Lower lobe of right lung (tissue), 2 donors: ENCODE results near the gene GLYATL1. TPM values are rescaled to one million over a fixed set of nuclear protein-coding genes. Genes with fewer than 3 reads are reported as not detected.
"Not testable (repeated sequence)": the region's sequence is repeated elsewhere in the genome, so short reads cannot be mapped to it uniquely, and the experiment has no call there.

Experiments
- ATAC-seq, 2 donors: fragments of 200-7000 bp; cut with Tn5 transposase; one replicate each; pipeline ENCODE4 v1.9.1; 2020 to 2022; ENCODE audit warnings: mild to moderate bottlenecking in 2 of 2, moderate library complexity in 2 of 2
- DNase-seq: peaks from one replicate; pipeline ENCODE4 v3.0.0-alpha.2; 2020
- H3K27ac ChIP-seq: fragments of 200-600 bp; one replicate; pipeline ENCODE4 v1.8.0; 2022
- H3K27me3 ChIP-seq: fragments of 200-600 bp; one replicate; pipeline ENCODE4 v1.8.0; 2022; ENCODE audit warnings: low read depth
- H3K36me3 ChIP-seq: fragments of 200-600 bp; one replicate; pipeline ENCODE4 v1.8.0; 2022; ENCODE audit warnings: mild to moderate bottlenecking
- H3K4me1 ChIP-seq: fragments of 200-600 bp; one replicate; pipeline ENCODE4 v1.8.0; 2022
- H3K4me3 ChIP-seq: fragments of 200-600 bp; one replicate; pipeline ENCODE4 v1.8.0; 2022; ENCODE audit warnings: mild to moderate bottlenecking
- H3K9me3 ChIP-seq: fragments of 200-600 bp; one replicate; pipeline ENCODE4 v1.8.0; 2022
- CTCF ChIP-seq: fragments of 200-600 bp; IDR thresholded peaks from one replicate; pipeline ENCODE4 v1.8.0; 2022; ENCODE audit warnings: antibody characterized with exemption, mild to moderate bottlenecking
- intact Hi-C: fragments of 100-400 bp; cut with DNase I; formaldehyde crosslinking; loops from one replicate; pipeline ENCODE4 v1.11.0; 2022
- total RNA-seq: library from RNA; stranded (reverse); fragmentation: NEBNext Ultra II Directional; extraction: Animal tissue kit (Norgen Biotek cat#: 25700); gene quantifications from one replicate; pipeline ENCODE4 v1.2.1, GENCODE V29; 2021
- donor health status: DM: no; HTN: yes; CAD: no; lungs with severe emphysema.

GLYATL1 gene
- total RNA-seq, 1 donor from 2014 or later, result not detected

GRCh38 chr11:58994171-58994570 is 54.9 kb downstream of the GLYATL1 start:
- intact Hi-C loops, result no loop called here
- no peak for TF ChIP-seq CTCF
- DNase-seq (no peak), ATAC-seq (no peak)
- Histone ChIP-seq H3K36me3 (no peaks in the 10 kb centered on the region), H3K27me3 (no peaks in the 10 kb centered on the region), H3K9me3 (no peaks in the 10 kb centered on the region), H3K27ac (no peak overlapping the region), H3K4me3 (no peak overlapping the region), H3K4me1 (no peaks in the 10 kb centered on the region)

DNA sequence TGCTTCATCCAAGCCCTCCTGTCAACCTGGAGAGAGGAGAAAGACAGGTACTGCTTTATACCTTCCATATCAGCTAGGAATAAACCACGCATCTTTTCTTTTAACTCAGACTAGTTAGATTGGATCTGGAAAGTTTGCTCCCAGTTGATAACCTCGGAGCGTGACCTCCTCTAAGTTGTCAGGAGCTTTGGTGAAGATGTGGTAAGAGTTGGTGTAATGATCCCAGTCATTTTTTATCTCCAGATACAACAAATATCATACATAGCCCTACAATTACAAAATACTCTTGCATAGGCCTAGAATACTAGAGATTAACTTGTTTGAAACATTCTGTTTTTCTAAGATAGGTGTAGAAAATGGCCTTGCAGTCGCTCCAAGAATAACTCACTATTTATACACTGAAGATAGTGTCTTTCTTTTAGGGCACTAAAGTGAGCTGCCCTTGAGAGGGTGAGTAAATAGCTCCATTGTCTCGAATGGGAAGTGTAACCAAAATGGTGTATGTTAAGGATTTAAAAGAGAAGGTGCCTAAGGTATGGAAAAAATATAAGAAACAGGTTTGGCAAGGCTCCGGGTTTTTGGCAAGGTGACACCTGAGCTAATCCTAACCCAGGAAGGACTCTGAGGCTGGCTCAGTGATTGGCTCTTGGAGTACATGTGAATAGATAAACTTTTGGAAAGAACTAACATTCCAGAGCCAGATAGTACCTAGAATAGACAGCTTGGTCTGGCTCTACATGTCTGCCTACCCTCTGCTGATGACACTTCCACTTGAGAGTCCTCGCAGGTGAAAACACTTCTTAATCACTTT is 59.4 kb downstream of the GLYATL1 start:
- H3K4me1 ChIP-seq, result no peaks in the 10 kb centered on the region
- peak in 1 of 2 donors; percentile 11 for ATAC-seq
- H3K27ac ChIP-seq, result no peak overlapping the region
- H3K27me3 ChIP-seq, result no peaks in the 10 kb centered on the region
- no peaks in the 10 kb centered on the region for H3K9me3 ChIP-seq
- no peak overlapping the region for H3K4me3 ChIP-seq
- DNase-seq, result no peak
- intact Hi-C loops, result no loop called here
- H3K36me3 ChIP-seq, result no peaks in the 10 kb centered on the region
- TF ChIP-seq CTCF, result no peak

GRCh38 chr11:58999291-58999680 is 60.0 kb downstream of the GLYATL1 start:
- ATAC-seq (peak; percentile 77 to 81), DNase-seq (no peak)
- TF ChIP-seq CTCF, result no peak
- no peaks in the 10 kb centered on the region for H3K36me3 ChIP-seq
- intact Hi-C loops, result no loop called here
- no peak overlapping the region for H3K4me3 ChIP-seq
- H3K4me1 ChIP-seq, result no peaks in the 10 kb centered on the region
- H3K9me3 ChIP-seq, result no peaks in the 10 kb centered on the region
- H3K27ac ChIP-seq, result no peak overlapping the region
- no peaks in the 10 kb centered on the region for H3K27me3 ChIP-seq

DNA sequence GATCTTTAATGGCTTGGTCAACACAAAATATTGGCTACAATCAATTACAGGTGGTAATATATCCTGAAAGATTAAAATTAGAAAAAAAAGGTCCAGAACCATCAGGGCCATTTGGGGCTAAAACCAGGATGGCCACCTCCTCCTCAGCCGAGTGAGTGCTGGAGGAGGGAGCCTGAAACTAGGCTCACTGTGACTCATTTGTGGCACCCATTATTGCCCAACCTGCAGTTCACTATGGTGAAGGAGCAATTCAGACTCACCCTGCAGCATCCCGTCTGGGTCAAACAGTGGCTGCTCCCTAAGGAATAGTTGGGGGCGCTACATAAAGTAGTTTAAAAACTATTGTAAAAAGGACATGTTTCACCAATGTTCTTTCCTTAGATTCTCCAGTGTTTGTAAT is 60.7 kb downstream of the GLYATL1 start:
- ATAC-seq (peak in 1 of 2 donors; percentile 50), DNase-seq (no peak)
- Histone ChIP-seq H3K9me3 (no peaks in the 10 kb centered on the region), H3K4me3 (no peak overlapping the region), H3K27ac (no peak overlapping the region), H3K36me3 (no peaks in the 10 kb centered on the region), H3K27me3 (no peaks in the 10 kb centered on the region), H3K4me1 (no peaks in the 10 kb centered on the region)
- no peak for TF ChIP-seq CTCF
- intact Hi-C loops, result no loop called here

DNA sequence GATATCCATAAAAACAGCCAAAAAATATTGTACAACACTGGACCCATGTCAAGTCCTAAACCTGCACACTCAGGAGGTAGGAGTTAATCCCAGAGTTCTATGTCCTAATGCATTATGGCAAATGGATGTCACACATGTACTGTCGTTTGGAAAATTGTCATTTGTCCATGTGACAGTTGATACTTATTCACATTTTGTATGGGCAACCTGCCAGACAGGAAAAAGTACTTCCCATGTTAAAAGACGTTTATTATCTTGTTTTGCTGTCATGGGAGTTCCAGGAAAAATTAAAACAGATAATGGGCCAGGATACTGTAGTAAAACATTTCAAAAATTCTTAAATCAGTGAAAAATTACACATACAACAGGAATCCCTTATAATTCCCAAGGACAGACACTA is 62.7 kb downstream of the GLYATL1 start:
- H3K36me3 ChIP-seq, intact Hi-C loops, H3K4me1 ChIP-seq, H3K4me3 ChIP-seq, ATAC-seq, DNase-seq, H3K27ac ChIP-seq, H3K27me3 ChIP-seq, H3K9me3 ChIP-seq: not testable (repeated sequence)

Other genes starting within 250 kb of the GLYATL1 start
- gene GLYAT, start 207.5 kb upstream of the GLYATL1 start, total RNA-seq, result not detected
- gene GLYATL2, start 94.8 kb upstream of the GLYATL1 start, total RNA-seq, result not detected
- gene GLYATL1B, start 146.8 kb downstream of the GLYATL1 start, total RNA-seq, result not detected
- 1.1 TPM for gene FAM111B, start 167.7 kb downstream of the GLYATL1 start, total RNA-seq
- gene FAM111A, start 203.4 kb downstream of the GLYATL1 start, total RNA-seq, result 68.4 TPM
- 51.7 TPM for gene DTX4, start 232.6 kb downstream of the GLYATL1 start, total RNA-seq